Ovary (tissue), 3 donors: ENCODE measurements around the gene NXNL1.

Experiments used
- EP300 ChIP-seq: sonication (generic); formaldehyde crosslinking; IDR thresholded peaks from one replicate; pipeline ENCODE4 v1.6.1; 2017; ENCODE audit warnings: antibody characterized with exemption
- POLR2A ChIP-seq: fragments of 450-650 bp; IDR thresholded peaks from one replicate; pipeline ENCODE4 v1.6.1; 2017; ENCODE audit warnings: antibody characterized with exemption, mild to moderate bottlenecking, moderate library complexity
- TF ChIP-seq, protein P1 (sequence below), 3 donors: fragments of 450-650 bp in 2 of 3; fragments of 200-600 bp in 1 of 3; IDR thresholded peaks; one replicate each; pipeline versions ENCODE4 v1.5.1 to v1.8.0; 2016 to 2022; ENCODE audit warnings: antibody characterized with exemption in 3 of 3, mild to moderate bottlenecking in 1 of 3
- donor health status: DM: no; HTN: no; CAD: no.

GRCh38 chr19:17468302-17469091, 7.8 kb upstream of the NXNL1 start:
- TF ChIP-seq, protein P1, sequence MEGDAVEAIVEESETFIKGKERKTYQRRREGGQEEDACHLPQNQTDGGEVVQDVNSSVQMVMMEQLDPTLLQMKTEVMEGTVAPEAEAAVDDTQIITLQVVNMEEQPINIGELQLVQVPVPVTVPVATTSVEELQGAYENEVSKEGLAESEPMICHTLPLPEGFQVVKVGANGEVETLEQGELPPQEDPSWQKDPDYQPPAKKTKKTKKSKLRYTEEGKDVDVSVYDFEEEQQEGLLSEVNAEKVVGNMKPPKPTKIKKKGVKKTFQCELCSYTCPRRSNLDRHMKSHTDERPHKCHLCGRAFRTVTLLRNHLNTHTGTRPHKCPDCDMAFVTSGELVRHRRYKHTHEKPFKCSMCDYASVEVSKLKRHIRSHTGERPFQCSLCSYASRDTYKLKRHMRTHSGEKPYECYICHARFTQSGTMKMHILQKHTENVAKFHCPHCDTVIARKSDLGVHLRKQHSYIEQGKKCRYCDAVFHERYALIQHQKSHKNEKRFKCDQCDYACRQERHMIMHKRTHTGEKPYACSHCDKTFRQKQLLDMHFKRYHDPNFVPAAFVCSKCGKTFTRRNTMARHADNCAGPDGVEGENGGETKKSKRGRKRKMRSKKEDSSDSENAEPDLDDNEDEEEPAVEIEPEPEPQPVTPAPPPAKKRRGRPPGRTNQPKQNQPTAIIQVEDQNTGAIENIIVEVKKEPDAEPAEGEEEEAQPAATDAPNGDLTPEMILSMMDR (IDR thresholded peaks at IDR 0.05): no peak
- no peak for TF ChIP-seq POLR2A
- TF ChIP-seq EP300: no peak
